ENCODE data around the gene NXNL1.
"Not testable (repeated sequence)": the region's sequence is repeated elsewhere in the genome, so short reads cannot be mapped to it uniquely, and the experiment has no call there.

NXNL1 gene, protein sequence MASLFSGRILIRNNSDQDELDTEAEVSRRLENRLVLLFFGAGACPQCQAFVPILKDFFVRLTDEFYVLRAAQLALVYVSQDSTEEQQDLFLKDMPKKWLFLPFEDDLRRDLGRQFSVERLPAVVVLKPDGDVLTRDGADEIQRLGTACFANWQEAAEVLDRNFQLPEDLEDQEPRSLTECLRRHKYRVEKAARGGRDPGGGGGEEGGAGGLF

DNA sequence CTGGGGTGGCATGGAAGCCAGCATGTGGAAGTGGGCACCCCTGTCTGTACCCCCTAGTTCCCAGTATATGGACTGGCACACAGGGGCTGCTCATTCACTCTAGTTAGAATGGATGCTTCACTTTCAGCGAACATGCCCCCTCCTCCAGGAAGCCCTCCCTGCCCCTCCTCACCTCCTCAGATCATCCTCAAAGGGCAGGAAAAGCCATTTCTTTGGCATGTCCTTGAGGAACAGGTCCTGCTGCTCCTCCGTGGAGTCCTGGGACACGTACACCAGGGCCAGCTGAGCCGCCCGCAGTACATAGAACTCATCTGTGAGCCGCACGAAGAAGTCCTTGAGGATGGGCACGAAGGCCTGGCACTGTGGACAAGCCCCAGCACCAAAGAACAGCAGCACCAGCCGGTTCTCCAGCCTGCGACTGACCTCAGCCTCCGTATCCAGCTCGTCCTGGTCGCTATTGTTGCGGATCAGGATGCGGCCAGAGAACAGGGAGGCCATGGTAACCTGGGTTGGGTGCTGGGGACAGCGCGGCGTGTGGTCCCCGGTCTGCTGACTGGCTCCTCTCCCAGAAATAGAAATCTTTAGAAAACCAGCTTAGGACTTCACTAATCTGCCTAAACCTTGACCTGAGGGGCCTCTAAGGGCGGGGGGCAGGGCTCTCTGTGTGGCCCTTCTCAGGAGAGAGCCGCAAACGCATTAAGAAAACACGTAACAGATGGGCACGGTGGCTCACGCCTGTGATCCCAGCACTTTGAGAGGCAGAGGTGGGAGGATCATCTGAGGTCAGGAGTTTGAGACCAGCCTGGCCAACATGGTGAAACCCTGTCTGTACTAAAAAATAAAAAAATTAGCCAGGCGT, at the start of gene NXNL1:
TSS of gene NXNL1 (minus strand) at position 555 of the 859 bp plus-strand sequence. CDS start at position 498, 57 bp downstream.
- peaks cover 16% of the 10 kb centered on the region for H3K36me3 ChIP-seq
- TF ChIP-seq, protein P1, sequence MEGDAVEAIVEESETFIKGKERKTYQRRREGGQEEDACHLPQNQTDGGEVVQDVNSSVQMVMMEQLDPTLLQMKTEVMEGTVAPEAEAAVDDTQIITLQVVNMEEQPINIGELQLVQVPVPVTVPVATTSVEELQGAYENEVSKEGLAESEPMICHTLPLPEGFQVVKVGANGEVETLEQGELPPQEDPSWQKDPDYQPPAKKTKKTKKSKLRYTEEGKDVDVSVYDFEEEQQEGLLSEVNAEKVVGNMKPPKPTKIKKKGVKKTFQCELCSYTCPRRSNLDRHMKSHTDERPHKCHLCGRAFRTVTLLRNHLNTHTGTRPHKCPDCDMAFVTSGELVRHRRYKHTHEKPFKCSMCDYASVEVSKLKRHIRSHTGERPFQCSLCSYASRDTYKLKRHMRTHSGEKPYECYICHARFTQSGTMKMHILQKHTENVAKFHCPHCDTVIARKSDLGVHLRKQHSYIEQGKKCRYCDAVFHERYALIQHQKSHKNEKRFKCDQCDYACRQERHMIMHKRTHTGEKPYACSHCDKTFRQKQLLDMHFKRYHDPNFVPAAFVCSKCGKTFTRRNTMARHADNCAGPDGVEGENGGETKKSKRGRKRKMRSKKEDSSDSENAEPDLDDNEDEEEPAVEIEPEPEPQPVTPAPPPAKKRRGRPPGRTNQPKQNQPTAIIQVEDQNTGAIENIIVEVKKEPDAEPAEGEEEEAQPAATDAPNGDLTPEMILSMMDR (IDR thresholded peaks at IDR 0.05; ENCODE audit: low read depth, low read length): no peak

DNA sequence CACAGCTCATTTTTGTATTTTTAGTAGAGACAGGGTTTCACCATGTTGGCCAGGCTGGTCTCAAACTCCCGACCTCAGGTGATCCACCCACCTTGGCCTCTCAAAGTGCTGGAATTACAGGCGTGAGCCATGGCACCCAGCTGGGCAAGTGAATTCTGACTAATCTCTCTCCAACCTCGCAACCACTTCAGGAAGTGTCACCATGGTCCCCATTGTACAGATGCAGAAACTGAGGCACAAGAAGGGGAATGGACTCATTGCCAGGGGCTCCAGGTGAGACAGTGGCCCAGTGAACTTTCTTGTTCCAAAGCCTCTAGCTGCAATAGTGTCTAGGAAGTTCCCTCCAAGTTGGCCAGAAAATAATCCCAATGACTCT, 47.8 kb upstream of the NXNL1 start:
- H3K27ac ChIP-seq; DNase-seq; H3K27me3 ChIP-seq (ENCODE audit: insufficient read depth, low read depth, severe bottlenecking); H3K4me3 ChIP-seq (ENCODE audit: low read depth, low read length); H3K9me3 ChIP-seq (ENCODE audit: severe bottlenecking): not testable (repeated sequence)
- H3K36me3 ChIP-seq: peaks cover 12% of the 10 kb centered on the region

More for the DNA sequence above, at the start of gene NXNL1:
- peak; percentile 95 for DNase-seq
- Histone ChIP-seq H3K4me3 (ENCODE audit: low read depth, low read length) (peak within 1 kb of the TSS; percentile 51), H3K9me3 (ENCODE audit: severe bottlenecking) (no peaks in the 10 kb centered on the region), H3K27me3 (ENCODE audit: insufficient read depth, low read depth, severe bottlenecking) (no peaks in the 10 kb centered on the region), H3K27ac (peak within 1 kb of the TSS; percentile 88)

DNA sequence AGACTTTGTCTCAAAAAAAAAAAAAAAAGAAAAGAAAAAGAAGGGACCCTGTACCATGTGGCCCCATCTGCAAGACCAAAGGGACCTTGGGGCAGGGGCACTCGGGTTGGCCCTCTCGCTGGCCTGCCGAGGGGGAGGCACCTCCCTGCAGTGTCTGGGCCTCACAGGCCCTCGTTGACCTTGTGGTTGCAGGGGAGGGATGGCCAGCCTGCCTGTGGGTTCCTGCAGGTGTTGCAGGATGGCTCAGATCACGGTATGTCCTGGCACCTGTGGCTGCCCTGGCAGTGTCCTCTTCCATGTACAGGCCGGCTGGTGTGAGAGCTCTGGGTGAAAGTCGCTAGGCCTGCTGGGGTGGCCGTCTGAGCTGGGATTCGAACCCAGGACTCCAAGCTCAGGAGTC, 46.0 kb upstream of the NXNL1 start:
- Histone ChIP-seq H3K9me3 (ENCODE audit: severe bottlenecking) (no peaks in the 10 kb centered on the region), H3K27ac (no peak overlapping the region), H3K36me3 (peaks cover 12% of the 10 kb centered on the region), H3K27me3 (ENCODE audit: insufficient read depth, low read depth, severe bottlenecking) (no peaks in the 10 kb centered on the region), H3K4me3 (ENCODE audit: low read depth, low read length) (no peak overlapping the region)
- TF ChIP-seq, protein P1 (IDR thresholded peaks at IDR 0.05; ENCODE audit: low read depth, low read length): no peak
- DNase-seq: no peak

DNA sequence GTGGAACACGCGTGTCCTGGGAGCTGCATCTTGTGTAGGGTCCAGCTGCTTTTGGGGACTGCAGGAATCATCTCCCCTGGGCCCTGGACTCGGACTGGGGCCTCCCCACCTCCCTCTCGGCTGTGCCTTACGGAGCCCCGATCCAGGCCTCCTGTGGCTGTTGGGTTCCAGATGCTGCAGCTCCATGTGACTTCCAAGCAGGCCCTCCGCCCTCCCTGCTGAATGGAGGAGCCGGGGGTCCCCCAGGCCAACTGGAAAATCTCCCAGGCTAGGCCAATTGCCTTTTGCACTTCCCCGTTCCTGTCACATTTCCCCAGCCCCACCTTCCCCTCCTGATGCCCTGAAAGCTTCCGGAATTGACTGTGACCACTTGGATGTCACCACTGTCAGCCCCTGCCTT, 44.5 kb upstream of the NXNL1 start:
- Histone ChIP-seq H3K36me3 (peaks cover 12% of the 10 kb centered on the region), H3K27me3 (ENCODE audit: insufficient read depth, low read depth, severe bottlenecking) (no peaks in the 10 kb centered on the region), H3K27ac (no peak overlapping the region), H3K9me3 (ENCODE audit: severe bottlenecking) (no peaks in the 10 kb centered on the region), H3K4me3 (ENCODE audit: low read depth, low read length) (no peak overlapping the region)
- DNase-seq: no peak
- TF ChIP-seq, protein P1 (IDR thresholded peaks at IDR 0.05; ENCODE audit: low read depth, low read length): no peak

DNA sequence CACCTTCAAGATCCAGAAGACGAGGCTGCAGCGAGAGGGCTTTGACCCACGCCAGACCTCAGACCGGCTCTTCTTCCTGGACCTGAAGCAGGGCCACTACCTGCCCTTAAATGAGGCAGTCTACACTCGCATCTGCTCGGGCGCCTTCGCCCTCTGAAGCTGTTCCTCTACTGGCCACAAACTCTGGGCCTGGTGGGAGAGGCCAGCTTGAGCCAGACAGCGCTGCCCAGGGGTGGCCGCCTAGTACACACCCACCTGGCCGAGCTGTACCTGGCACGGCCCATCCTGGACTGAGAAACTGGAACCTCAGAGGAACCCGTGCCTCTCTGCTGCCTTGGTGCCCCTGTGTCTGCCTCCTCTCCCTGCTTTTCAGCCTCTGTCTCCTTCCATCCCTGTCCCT, 43.7 kb upstream of the NXNL1 start:
- TF ChIP-seq, protein P1 (IDR thresholded peaks at IDR 0.05; ENCODE audit: low read depth, low read length): no peak
- Histone ChIP-seq H3K27me3 (ENCODE audit: insufficient read depth, low read depth, severe bottlenecking) (no peaks in the 10 kb centered on the region), H3K4me3 (ENCODE audit: low read depth, low read length) (no peak overlapping the region), H3K27ac (no peak overlapping the region), H3K36me3 (peaks cover 8% of the 10 kb centered on the region), H3K9me3 (ENCODE audit: severe bottlenecking) (no peaks in the 10 kb centered on the region)
- DNase-seq: no peak

DNA sequence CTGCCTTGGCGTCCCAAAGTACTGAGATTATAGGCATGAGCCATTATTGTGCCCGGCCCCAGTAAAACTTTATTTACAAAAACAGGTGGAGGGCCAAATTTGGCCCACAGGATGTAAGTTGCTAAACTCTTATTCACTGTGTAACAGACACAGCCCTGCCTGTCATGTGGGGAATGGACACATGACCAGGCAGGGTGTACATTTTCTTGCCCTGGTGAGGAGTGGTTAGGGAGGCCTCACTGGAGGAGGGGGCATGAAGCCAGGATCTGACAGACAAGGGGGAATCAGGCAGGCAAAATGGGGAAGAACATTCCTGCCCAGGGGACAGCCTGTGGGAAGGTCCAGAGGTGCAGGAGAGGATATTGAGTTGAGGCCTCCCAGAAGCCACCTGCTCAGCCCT, 43.3 kb upstream of the NXNL1 start:
- Histone ChIP-seq H3K4me3 (ENCODE audit: low read depth, low read length) (no peak overlapping the region), H3K9me3 (ENCODE audit: severe bottlenecking) (no peaks in the 10 kb centered on the region), H3K36me3 (peaks cover 8% of the 10 kb centered on the region), H3K27me3 (ENCODE audit: insufficient read depth, low read depth, severe bottlenecking) (no peaks in the 10 kb centered on the region), H3K27ac (no peak overlapping the region)
- no peak for DNase-seq
- TF ChIP-seq, protein P1 (IDR thresholded peaks at IDR 0.05; ENCODE audit: low read depth, low read length): no peak

Data from WERI-Rb-1 (cell line).